GM23338 (cell line): Measurements from ENCODE around the gene CHPF.

Experiments used
- CTCF ChIP-seq, 2 experiments: fragments of 200-600 bp in 1 of 2; sonication (generic) in 1 of 2; conservative IDR thresholded peaks; 2 replicates each; pipeline versions ENCODE4 v1.5.1 to v1.6.1; 2016 to 2017; ENCODE audit warnings: antibody characterized with exemption in 2 of 2, low read depth in 2 of 2, mild to moderate bottlenecking in 2 of 2, moderate library complexity in 1 of 2
- EZH2 ChIP-seq: fragments of 200-600 bp; sonication (generic); IDR thresholded peaks from one replicate; pipeline ENCODE4 v1.8.0; 2017; ENCODE audit warnings: antibody characterized with exemption, mild to moderate bottlenecking, low read depth; ENCODE audit not compliant: unreplicated experiment
- EZH2phosphoT487 ChIP-seq: fragments of 200-600 bp; sonication (generic); IDR thresholded peaks from one replicate; pipeline ENCODE4 v1.8.1; 2018; ENCODE audit warnings: antibody characterized with exemption; ENCODE audit not compliant: unreplicated experiment
- POLR2AphosphoS5 ChIP-seq: IDR thresholded peaks from 2 replicates; pipeline ENCODE4 v1.6.1; 2016; ENCODE audit warnings: antibody characterized with exemption, low read depth
- REST ChIP-seq: IDR thresholded peaks from one replicate; pipeline ENCODE4 v1.6.1; 2018; ENCODE audit warnings: antibody characterized with exemption; ENCODE audit not compliant: unreplicated experiment

- TF ChIP-seq CTCF (conservative IDR thresholded peaks at IDR 0.05; ENCODE audit: low read depth in 2 of 2) (peak in 1 of 2 experiments; percentile 51; a peak in 2 of 4 replicates), EZH2 (no peak), EZH2phosphoT487 (no peak), REST (no peak), POLR2AphosphoS5 (no peak)
Observed at GRCh38 chr2:219515874-219516629, 27.6 kb downstream of the CHPF start.
